Suprapubic skin (tissue), 4 donors: ENCODE measurements around the gene TREM2. TPM values are rescaled to one million over a fixed set of nuclear protein-coding genes. Genes with fewer than 3 reads are reported as not detected.
A peak's percentile ranks its signal among the peaks of the same experiment; 100 is the strongest.

ENCODE experiments used
- DNase-seq, 2 donors: peaks; one replicate each; pipeline ENCODE4 v3.0.0-alpha.2; 2019; ENCODE audit warnings: low spot score in 2 of 2
- H3K27ac ChIP-seq: fragments of 200-600 bp; sonication (generic); one replicate; pipeline ENCODE4 v1.5.1; 2019
- H3K27me3 ChIP-seq: fragments of 200-600 bp; sonication (generic); one replicate; pipeline ENCODE4 v1.5.1; 2019
- H3K36me3 ChIP-seq: fragments of 200-600 bp; sonication (generic); one replicate; pipeline ENCODE4 v1.5.1; 2019
- H3K4me1 ChIP-seq: fragments of 200-600 bp; sonication (generic); one replicate; pipeline ENCODE4 v1.5.1; 2019
- H3K4me3 ChIP-seq: fragments of 200-600 bp; sonication (generic); one replicate; pipeline ENCODE4 v1.5.1; 2019; ENCODE audit warnings: mild to moderate bottlenecking
- H3K9me3 ChIP-seq: fragments of 200-600 bp; sonication (generic); one replicate; pipeline ENCODE4 v1.5.1; 2019
- CTCF ChIP-seq, 2 donors: fragments of 200-600 bp in 1 of 2; fragments of 450-650 bp in 1 of 2; sonication (generic) in 1 of 2; IDR thresholded peaks; one replicate each; pipeline ENCODE4 v1.5.1; 2016 to 2019; ENCODE audit warnings: antibody characterized with exemption in 2 of 2, mild to moderate bottlenecking in 1 of 2, moderate library complexity in 1 of 2
- EP300 ChIP-seq: sonication (generic); formaldehyde crosslinking; IDR thresholded peaks from one replicate; pipeline ENCODE4 v1.6.1; 2017; ENCODE audit warnings: antibody characterized with exemption
- POLR2A ChIP-seq, 2 donors: fragments of 450-650 bp; IDR thresholded peaks; one replicate each; pipeline ENCODE4 v1.6.1; 2017; ENCODE audit warnings: antibody characterized with exemption in 2 of 2, mild to moderate bottlenecking in 2 of 2, moderate library complexity in 2 of 2
- POLR2AphosphoS5 ChIP-seq, 3 donors: sonication (generic); formaldehyde crosslinking; IDR thresholded peaks; one replicate each; pipeline ENCODE4 v1.6.1; 2017; ENCODE audit warnings: antibody characterized with exemption in 3 of 3
- WGBS: methylation state at CpG from one replicate; pipeline ENCODE4 v1.1.5; 2018; 5-methylcytosine and 5-hydroxymethylcytosine counted together
- total RNA-seq, 4 donors: library from RNA; depleted of rRNA; stranded (reverse); fragments of >200 nt; gene quantifications; one replicate each; pipeline ENCODE4 v1.1.0, GENCODE V29; 2016

The TREM2 gene
- total RNA-seq, 4 donors from 2014 or later = 0.99 TPM; not detected in 3

- H3K4me1 ChIP-seq = no peaks in the 10 kb centered on the region
- H3K36me3 ChIP-seq = no peaks in the 10 kb centered on the region
- no peak overlapping the region for H3K27ac ChIP-seq
- 82% methylated on average over 8 of the region's 8 CpGs for WGBS
- TF ChIP-seq EP300 (no peak), POLR2AphosphoS5 (IDR thresholded peaks at IDR 0.05) (no peak), CTCF (IDR thresholded peaks at IDR 0.05) (no peak), POLR2A (IDR thresholded peaks at IDR 0.05) (no peak)
- peaks cover 23% of the 10 kb centered on the region for H3K27me3 ChIP-seq
- DNase-seq = no peak
- H3K4me3 ChIP-seq = no peak overlapping the region
- H3K9me3 ChIP-seq = no peaks in the 10 kb centered on the region
Observed at GRCh38 chr6:41187924-41188886, 25.3 kb upstream of the TREM2 start.

GRCh38 chr6:41186031-41186562 is 23.2 kb upstream of the TREM2 start:
- TF ChIP-seq POLR2A (IDR thresholded peaks at IDR 0.05) (no peak), CTCF (IDR thresholded peaks at IDR 0.05) (no peak), POLR2AphosphoS5 (IDR thresholded peaks at IDR 0.05) (no peak), EP300 (no peak)
- Histone ChIP-seq H3K9me3 (no peaks in the 10 kb centered on the region), H3K27me3 (peaks cover 3% of the 10 kb centered on the region), H3K36me3 (no peaks in the 10 kb centered on the region), H3K27ac (no peak overlapping the region), H3K4me1 (no peaks in the 10 kb centered on the region), H3K4me3 (no peak overlapping the region)
- peak in 1 of 2 donors; percentile 43 for DNase-seq
- 79% methylated on average over 10 of the region's 10 CpGs for WGBS

- H3K4me1 ChIP-seq = no peaks in the 10 kb centered on the region
- DNase-seq = peak in 1 of 2 donors; percentile 36
- H3K27me3 ChIP-seq = no peaks in the 10 kb centered on the region
- H3K9me3 ChIP-seq = no peaks in the 10 kb centered on the region
- H3K4me3 ChIP-seq = no peak overlapping the region
- no peak overlapping the region for H3K27ac ChIP-seq
- TF ChIP-seq EP300 = no peak
- TF ChIP-seq CTCF (IDR thresholded peaks at IDR 0.05) = no peak
- TF ChIP-seq POLR2A (IDR thresholded peaks at IDR 0.05) = no peak
- TF ChIP-seq POLR2AphosphoS5 (IDR thresholded peaks at IDR 0.05) = no peak
- H3K36me3 ChIP-seq = no peaks in the 10 kb centered on the region
- 83% methylated on average over 6 of the region's 7 CpGs for WGBS
Observed at GRCh38 chr6:41184761-41185160, 21.8 kb upstream of the TREM2 start.

- Histone ChIP-seq H3K4me3 (no peak overlapping the region), H3K9me3 (no peaks in the 10 kb centered on the region), H3K27me3 (no peaks in the 10 kb centered on the region), H3K4me1 (no peaks in the 10 kb centered on the region), H3K36me3 (no peaks in the 10 kb centered on the region), H3K27ac (no peak overlapping the region)
- 81% methylated on average over 4 of the region's 4 CpGs for WGBS
- DNase-seq = peak in 1 of 2 donors; percentile 21
- TF ChIP-seq POLR2A (IDR thresholded peaks at IDR 0.05) = no peak
- no peak for TF ChIP-seq POLR2AphosphoS5 (IDR thresholded peaks at IDR 0.05)
- TF ChIP-seq EP300 = no peak
- peak in 1 of 2 donors; percentile 43 for TF ChIP-seq CTCF (IDR thresholded peaks at IDR 0.05)
Observed at GRCh38 chr6:41182069-41183034, 19.4 kb upstream of the TREM2 start.
